ENCODE measurements around the gene CDR2. TPM values are rescaled to one million over a fixed set of nuclear protein-coding genes. Genes with fewer than 3 reads are reported as not detected.

Gene CDR2
- total and polyA plus RNA-seq, 11 donors: 3.7 to 12.4 (median 6.0) TPM

DNA sequence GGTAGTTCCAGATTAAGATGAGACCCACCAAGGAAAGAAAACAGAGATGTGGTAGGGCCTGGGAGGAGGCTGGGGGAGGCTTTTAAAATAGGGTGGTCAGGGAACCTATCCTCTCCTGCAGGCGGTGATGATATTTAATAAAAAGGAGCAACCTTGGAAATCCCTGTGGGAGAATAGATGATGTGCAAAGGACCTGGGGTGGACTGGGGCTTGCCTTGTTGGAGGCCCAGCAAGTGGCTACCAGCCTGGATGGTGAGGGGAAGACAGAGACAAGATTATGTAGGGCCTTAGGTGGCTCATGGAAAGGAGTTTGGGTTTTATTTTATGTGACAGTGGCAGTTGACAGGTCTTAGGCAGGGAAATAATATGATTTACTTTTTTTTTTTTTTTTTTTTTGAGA, 75.4 kb downstream of the CDR2 start:
- Histone ChIP-seq H3K9me3 (no peaks in the 10 kb centered on the region), H3K27me3 (no peaks in the 10 kb centered on the region), H3K27ac (peak overlapping the region in 6 of 12 donors; percentile 88 to 94 (median 91)), H3K36me3 (peaks cover 0 to 27% (median 17%) of the 10 kb centered on the region in 9 donors), H3K4me3 (peak overlapping the region in 4 of 12 donors; percentile 79 to 97 (median 94)), H3K4me1 (peaks cover 0 to 33% (median 14%) of the 10 kb centered on the region in 12 donors)
- DNase-seq (no peak), ATAC-seq (no peak)
- no peak for TF ChIP-seq POLR2A (IDR thresholded peaks at IDR 0.05)
- TF ChIP-seq, protein P1, sequence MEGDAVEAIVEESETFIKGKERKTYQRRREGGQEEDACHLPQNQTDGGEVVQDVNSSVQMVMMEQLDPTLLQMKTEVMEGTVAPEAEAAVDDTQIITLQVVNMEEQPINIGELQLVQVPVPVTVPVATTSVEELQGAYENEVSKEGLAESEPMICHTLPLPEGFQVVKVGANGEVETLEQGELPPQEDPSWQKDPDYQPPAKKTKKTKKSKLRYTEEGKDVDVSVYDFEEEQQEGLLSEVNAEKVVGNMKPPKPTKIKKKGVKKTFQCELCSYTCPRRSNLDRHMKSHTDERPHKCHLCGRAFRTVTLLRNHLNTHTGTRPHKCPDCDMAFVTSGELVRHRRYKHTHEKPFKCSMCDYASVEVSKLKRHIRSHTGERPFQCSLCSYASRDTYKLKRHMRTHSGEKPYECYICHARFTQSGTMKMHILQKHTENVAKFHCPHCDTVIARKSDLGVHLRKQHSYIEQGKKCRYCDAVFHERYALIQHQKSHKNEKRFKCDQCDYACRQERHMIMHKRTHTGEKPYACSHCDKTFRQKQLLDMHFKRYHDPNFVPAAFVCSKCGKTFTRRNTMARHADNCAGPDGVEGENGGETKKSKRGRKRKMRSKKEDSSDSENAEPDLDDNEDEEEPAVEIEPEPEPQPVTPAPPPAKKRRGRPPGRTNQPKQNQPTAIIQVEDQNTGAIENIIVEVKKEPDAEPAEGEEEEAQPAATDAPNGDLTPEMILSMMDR (IDR thresholded peaks at IDR 0.05): no peak
- intact Hi-C loops (cut with DNase I): loop anchor here in 8 of 10 donors (2.0 to 10.0 kb wide), 9 partner anchors 54 to 346 kb away; partner anchors contain the start of genes PDZD9 (in 6 of the 8), MOSMO (in 4 of the 8), UQCRC2 (in 3 of the 8) and VWA3A (in 2 of the 8)
- WGBS, 4 donors: 95 to 100% (median 99%) methylated on average over 1 of the region's 1 CpG

DNA sequence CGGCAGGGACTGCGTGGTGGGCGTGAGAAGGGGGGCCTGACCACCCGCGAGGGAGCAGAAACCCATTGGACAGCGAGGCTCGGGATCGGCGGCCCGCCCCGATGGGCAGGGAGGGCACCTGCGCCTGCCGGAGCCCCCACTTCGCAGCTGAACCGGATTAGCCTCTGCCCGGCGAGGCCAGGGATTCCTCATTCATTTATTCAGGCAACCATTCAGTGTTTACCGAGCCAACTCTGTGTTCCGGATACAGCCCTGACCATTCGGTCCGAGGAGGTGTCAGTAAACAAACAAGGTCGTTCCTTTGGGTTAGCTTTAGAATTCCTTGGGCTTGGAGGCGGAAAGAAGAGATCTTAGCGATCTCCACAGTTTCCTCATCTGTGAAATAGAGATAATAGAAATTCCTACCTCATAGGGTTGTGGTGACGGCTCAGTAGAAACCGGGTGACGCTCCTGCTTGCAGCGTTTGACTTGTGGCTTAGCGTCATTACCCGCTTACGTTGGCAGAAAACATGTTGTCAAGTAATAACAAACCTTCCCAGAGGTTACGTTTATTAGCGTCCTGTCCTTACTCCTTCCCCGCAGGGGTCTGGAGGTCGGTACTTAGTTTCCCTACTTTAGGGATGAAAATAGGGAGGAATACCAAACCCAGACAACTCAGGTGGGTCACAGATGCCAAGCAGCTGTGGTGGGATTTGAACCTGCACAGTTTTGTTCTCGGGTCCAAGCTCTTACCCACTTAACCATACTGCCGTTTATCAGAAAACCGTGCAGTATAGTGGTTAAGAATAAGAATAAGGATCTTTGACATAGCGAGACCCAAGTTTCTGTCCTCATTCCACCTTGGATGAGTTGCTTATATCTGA, 76.3 kb downstream of the CDR2 start:
- Histone ChIP-seq H3K27me3 (no peaks in the 10 kb centered on the region), H3K36me3 (peaks cover 0 to 19% (median 10%) of the 10 kb centered on the region in 9 donors), H3K9me3 (no peaks in the 10 kb centered on the region), H3K27ac (peak overlapping the region; percentile 81 to 94 (median 90)), H3K4me1 (peaks cover 0 to 33% (median 14%) of the 10 kb centered on the region in 12 donors), H3K4me3 (peak overlapping the region; percentile 67 to 97 (median 82))
- DNase-seq: peak in 4 of 5 donors; percentile 59 to 78 (median 68)
- TF ChIP-seq, protein P1 (IDR thresholded peaks at IDR 0.05): no peak
- peak in 1 of 2 donors; percentile 21 for TF ChIP-seq POLR2A (IDR thresholded peaks at IDR 0.05)
- intact Hi-C loops (cut with DNase I): loop anchor here in 9 of 10 donors (1.0 to 10.0 kb wide), 14 partner anchors 53 to 345 kb away; partner anchors contain the start of genes EEF2K (in 6 of the 9), PDZD9 (in 6 of the 9), MOSMO (in 4 of the 9) and UQCRC2 (in 3 of the 9)
- 0 to 1% (median 1%) methylated on average over 21 to 39 of the region's 39 CpGs for WGBS, 4 donors
- ATAC-seq: peak; percentile 7 to 65 (median 45)

DNA sequence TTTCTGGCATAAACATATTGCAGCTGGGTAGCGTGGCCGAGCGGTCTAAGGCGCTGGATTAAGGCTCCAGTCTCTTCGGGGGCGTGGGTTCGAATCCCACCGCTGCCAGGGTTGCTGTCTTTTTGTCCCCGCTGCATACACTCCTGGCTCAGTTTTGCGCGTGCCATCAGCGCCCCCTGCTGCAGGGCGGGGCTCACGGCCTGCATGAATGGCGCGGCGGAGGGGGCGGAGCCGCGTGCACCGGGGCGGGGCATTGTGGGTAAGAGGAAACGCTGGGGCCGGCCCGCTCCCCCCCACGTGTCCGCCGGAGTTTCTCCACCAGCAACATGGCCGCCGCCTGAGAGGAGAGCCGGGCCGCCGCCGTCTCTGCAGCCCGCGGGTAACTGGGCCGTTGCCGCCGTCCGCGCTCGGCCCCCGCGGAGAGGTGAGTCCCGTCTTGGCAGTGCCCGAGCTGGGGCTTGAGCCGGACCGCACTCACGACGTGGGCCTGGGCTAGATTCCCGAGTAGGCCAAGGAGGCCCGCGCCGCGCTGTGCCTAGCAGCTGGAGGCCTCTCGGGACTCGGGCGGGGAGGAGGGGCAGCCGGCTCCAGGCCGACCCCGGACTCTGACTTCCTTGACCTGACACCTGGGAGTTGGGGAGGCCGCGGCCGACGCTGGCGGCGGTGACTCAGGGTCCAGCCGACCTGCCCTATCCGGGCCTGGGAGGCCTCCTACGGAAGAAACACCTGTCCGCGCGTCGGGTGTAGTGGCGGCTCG, 77.1 kb downstream of the CDR2 start, which contains the start of gene POLR3E:
POLR3E (plus strand) TSS at position 296 of the 757 bp plus-strand sequence. CDS start 5,560 bp downstream, outside the sequence.
- Histone ChIP-seq H3K4me3 (peak within 1 kb of the TSS; percentile 67 to 97 (median 82)), H3K27ac (peak within 1 kb of the TSS; percentile 81 to 94 (median 90)), H3K27me3 (no peaks in the 10 kb centered on the region), H3K36me3 (peaks cover 0 to 11% (median 3%) of the 10 kb centered on the region in 9 donors), H3K4me1 (peaks cover 0 to 33% (median 14%) of the 10 kb centered on the region in 12 donors), H3K9me3 (no peaks in the 10 kb centered on the region)
- DNase-seq (peak; percentile 99 to 100 (median 99)), ATAC-seq (peak; percentile 94 to 96 (median 96))
- TF ChIP-seq, protein P1 (IDR thresholded peaks at IDR 0.05): peak; percentile 91 to 99 (median 95)
- peak in 1 of 2 donors; percentile 61 for TF ChIP-seq POLR2A (IDR thresholded peaks at IDR 0.05)
- intact Hi-C loops (cut with DNase I): loop anchor here in 9 of 10 donors (1.0 to 10.0 kb wide), 13 partner anchors 52 to 342 kb away; partner anchors contain the start of genes EEF2K (in 6 of the 9), PDZD9 (in 6 of the 9), MOSMO (in 4 of the 9) and UQCRC2 (in 2 of the 9)
- 0 to 1% (median 0%) methylated on average over 40 to 76 of the region's 76 CpGs for WGBS, 4 donors

All from heart left ventricle (tissue), 16 donors.